ENCODE results near the gene MED10. TPM values are rescaled to one million over a fixed set of nuclear protein-coding genes. Genes with fewer than 3 reads are reported as not detected.

The MED10 gene
- polyA plus RNA-seq, 1 donor from 2014 or later, result 37.9 TPM

DNA sequence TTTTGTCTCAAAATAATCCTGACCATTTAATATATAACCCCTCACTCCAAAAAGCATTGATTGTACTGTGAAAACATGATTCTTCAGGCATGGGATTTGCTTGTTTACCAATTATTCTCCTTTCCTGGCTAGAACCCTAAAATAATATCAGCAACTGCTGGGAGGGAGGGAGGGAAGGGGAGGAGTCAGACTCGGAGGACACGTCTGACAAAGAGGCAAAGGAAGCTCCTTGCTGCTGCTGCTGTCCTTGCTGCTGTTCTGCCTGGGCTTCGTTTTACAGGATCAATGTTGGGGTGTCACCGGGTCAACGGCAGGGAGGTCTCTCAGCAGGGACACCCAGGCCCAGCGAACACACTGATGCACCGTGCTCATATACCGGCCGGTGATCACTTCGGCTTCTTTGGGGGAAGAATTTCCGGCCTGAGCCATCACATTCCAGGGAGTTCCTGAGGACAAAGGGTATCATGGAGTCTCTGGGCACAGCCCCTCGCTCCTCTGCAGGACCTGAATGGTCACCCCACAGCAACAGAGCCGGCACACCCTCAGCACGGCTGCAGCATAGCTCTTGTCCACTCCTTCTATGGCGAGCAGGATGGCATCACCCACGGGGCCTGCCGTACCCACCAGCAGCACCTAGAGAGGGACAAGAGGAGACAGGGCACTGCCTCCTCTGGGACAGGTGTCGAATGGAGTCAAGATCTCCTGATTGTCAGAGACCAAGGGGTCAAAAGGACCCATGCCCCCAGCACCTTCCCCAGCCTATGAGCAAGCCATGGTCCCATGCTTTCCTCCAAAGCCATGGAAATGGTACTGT lies 27.9 kb downstream of the MED10 start:
- Histone ChIP-seq H3K4me2 (ENCODE audit: low read length) (no peak overlapping the region), H3K9me2 (ENCODE audit: insufficient read depth, low read length) (no peaks in the 10 kb centered on the region), H3K27me3 (ENCODE audit: insufficient read depth, low read depth, low read length) (no peaks in the 10 kb centered on the region), H3K36me3 (ENCODE audit: insufficient read depth, low read length) (no peaks in the 10 kb centered on the region), H3K79me2 (replicated peaks; ENCODE audit: insufficient read depth, low read length) (no peaks in the 10 kb centered on the region), H3K27ac (ENCODE audit: low read length) (no peak overlapping the region), H3F3A (ENCODE audit: insufficient read depth, low read length, poor library complexity, severe bottlenecking) (no peaks in the 10 kb centered on the region), H2AFZ (ENCODE audit: low read depth, low read length) (no peak overlapping the region), H3K9ac (ENCODE audit: low read length) (no peak overlapping the region), H3K4me3 (ENCODE audit: low read length) (no peak overlapping the region), H3K9me3 (ENCODE audit: low read length) (no peaks in the 10 kb centered on the region), H4K20me1 (ENCODE audit: insufficient read depth) (no peaks in the 10 kb centered on the region)
- TF ChIP-seq EZH2 (IDR thresholded peaks at IDR 0.05; ENCODE audit: borderline replicate concordance, insufficient read depth, low read length, poor library complexity, severe bottlenecking) (no peak), TAF1 (IDR thresholded peaks at IDR 0.05; ENCODE audit: low read depth) (no peak), REST (IDR thresholded peaks at IDR 0.05; ENCODE audit: borderline replicate concordance) (no peak), SMC3 (conservative IDR thresholded peaks at IDR 0.05; ENCODE audit: poor library complexity) (no peak), EP300 (conservative IDR thresholded peaks at IDR 0.05; ENCODE audit: poor library complexity, severe bottlenecking) (no peak), MXI1 (conservative IDR thresholded peaks at IDR 0.05; ENCODE audit: poor library complexity, severe bottlenecking) (no peak), RAD21 (conservative IDR thresholded peaks at IDR 0.05) (no peak), POLR2AphosphoS5 (IDR thresholded peaks at IDR 0.05) (no peak)
- TF ChIP-seq, protein P1, sequence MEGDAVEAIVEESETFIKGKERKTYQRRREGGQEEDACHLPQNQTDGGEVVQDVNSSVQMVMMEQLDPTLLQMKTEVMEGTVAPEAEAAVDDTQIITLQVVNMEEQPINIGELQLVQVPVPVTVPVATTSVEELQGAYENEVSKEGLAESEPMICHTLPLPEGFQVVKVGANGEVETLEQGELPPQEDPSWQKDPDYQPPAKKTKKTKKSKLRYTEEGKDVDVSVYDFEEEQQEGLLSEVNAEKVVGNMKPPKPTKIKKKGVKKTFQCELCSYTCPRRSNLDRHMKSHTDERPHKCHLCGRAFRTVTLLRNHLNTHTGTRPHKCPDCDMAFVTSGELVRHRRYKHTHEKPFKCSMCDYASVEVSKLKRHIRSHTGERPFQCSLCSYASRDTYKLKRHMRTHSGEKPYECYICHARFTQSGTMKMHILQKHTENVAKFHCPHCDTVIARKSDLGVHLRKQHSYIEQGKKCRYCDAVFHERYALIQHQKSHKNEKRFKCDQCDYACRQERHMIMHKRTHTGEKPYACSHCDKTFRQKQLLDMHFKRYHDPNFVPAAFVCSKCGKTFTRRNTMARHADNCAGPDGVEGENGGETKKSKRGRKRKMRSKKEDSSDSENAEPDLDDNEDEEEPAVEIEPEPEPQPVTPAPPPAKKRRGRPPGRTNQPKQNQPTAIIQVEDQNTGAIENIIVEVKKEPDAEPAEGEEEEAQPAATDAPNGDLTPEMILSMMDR (IDR thresholded peaks at IDR 0.05; ENCODE audit: poor library complexity, severe bottlenecking), result no peak

GRCh38 chr5:6349387-6349786 lies 29.0 kb downstream of the MED10 start:
- no peaks in the 10 kb centered on the region for H3K36me3 ChIP-seq (ENCODE audit: insufficient read depth, low read length)
- H3K4me2 ChIP-seq (ENCODE audit: low read length), result no peak overlapping the region
- TF ChIP-seq POLR2AphosphoS5 (IDR thresholded peaks at IDR 0.05) (no peak), REST (IDR thresholded peaks at IDR 0.05; ENCODE audit: borderline replicate concordance) (no peak), SMC3 (conservative IDR thresholded peaks at IDR 0.05; ENCODE audit: poor library complexity) (no peak), MXI1 (conservative IDR thresholded peaks at IDR 0.05; ENCODE audit: poor library complexity, severe bottlenecking) (no peak), EP300 (conservative IDR thresholded peaks at IDR 0.05; ENCODE audit: poor library complexity, severe bottlenecking) (no peak), TAF1 (IDR thresholded peaks at IDR 0.05; ENCODE audit: low read depth) (no peak)
- TF ChIP-seq, protein P1 (IDR thresholded peaks at IDR 0.05; ENCODE audit: poor library complexity, severe bottlenecking), result no peak
- H3K9me2 ChIP-seq (ENCODE audit: insufficient read depth, low read length), result no peaks in the 10 kb centered on the region
- no peaks in the 10 kb centered on the region for H3K79me2 ChIP-seq (replicated peaks; ENCODE audit: insufficient read depth, low read length)
- H3K9me3 ChIP-seq (ENCODE audit: low read length), result no peaks in the 10 kb centered on the region
- H3K4me3 ChIP-seq (ENCODE audit: low read length), result no peak overlapping the region
- no peaks in the 10 kb centered on the region for H4K20me1 ChIP-seq (ENCODE audit: insufficient read depth)
- H3F3A ChIP-seq (ENCODE audit: insufficient read depth, low read length, poor library complexity, severe bottlenecking), result no peaks in the 10 kb centered on the region
- H3K27ac ChIP-seq (ENCODE audit: low read length), result no peak overlapping the region
- H3K27me3 ChIP-seq (ENCODE audit: insufficient read depth, low read depth, low read length), result no peaks in the 10 kb centered on the region
- no peak overlapping the region for H2AFZ ChIP-seq (ENCODE audit: low read depth, low read length)
- H3K9ac ChIP-seq (ENCODE audit: low read length), result no peak overlapping the region
